ENCODE data around the gene IZUMO3. TPM values are rescaled to one million over a fixed set of nuclear protein-coding genes. Genes with fewer than 3 reads are reported as not detected.
"Not testable (repeated sequence)": the region's sequence is repeated elsewhere in the genome, so short reads cannot be mapped to it uniquely, and the experiment has no call there.

IZUMO3 gene
- total and polyA plus RNA-seq, 2 donors (not counting 1 experiment from before 2014, with no cell fraction given) = not detected

GRCh38 chr9:24582146-24583126 lies 36.7 kb upstream of the IZUMO3 start:
- Mint-ChIP-seq H3K9me3 (ENCODE audit: insufficient read depth) (peaks cover 5% of the 10 kb centered on the region), H3K4me3 (no peak overlapping the region), H3K27me3 (no peaks in the 10 kb centered on the region), H3K4me1 (no peaks in the 10 kb centered on the region), H3K27ac (no peak overlapping the region)
- no peak overlapping the region for H3K27ac ChIP-seq (ENCODE audit: low read length in 2 of 2)
- no peak overlapping the region for H3K4me3 ChIP-seq (ENCODE audit: control extremely low read depth in 1 of 5, extremely low read depth in 1 of 5, insufficient read depth in 1 of 5, low read depth in 2 of 5, low read length in 4 of 5)
- no peak overlapping the region for H3K9ac ChIP-seq (ENCODE audit: low read length)
- no peak for TF ChIP-seq EZH2 (IDR thresholded peaks at IDR 0.05; ENCODE audit: borderline replicate concordance, insufficient read depth, low read depth, low read length, poor library complexity, severe bottlenecking)
- TF ChIP-seq CTCF (IDR thresholded peaks at IDR 0.05) = no peak
- no peaks in the 10 kb centered on the region for H3K27me3 ChIP-seq (replicated peaks in 1 of 4; ENCODE audit: control extremely low read depth in 1 of 4, control insufficient read depth in 3 of 4, insufficient read depth in 4 of 4, low read length in 3 of 4)
- CTCF ChIA-PET = no interaction called here
- H3K79me2 ChIP-seq (ENCODE audit: control insufficient read depth, insufficient read depth, low read length) = no peaks in the 10 kb centered on the region
- POLR2A ChIA-PET = no interaction called here
- no peaks in the 10 kb centered on the region for H4K20me1 ChIP-seq (ENCODE audit: control insufficient read depth, insufficient read depth, low read length, poor library complexity, severe bottlenecking)
- H3K9me3 ChIP-seq (ENCODE audit: control extremely low read depth in 1 of 3, control insufficient read depth in 2 of 3, insufficient read depth in 1 of 3, low read length in 2 of 3) = peaks cover 0 to 3% (median 0%) of the 10 kb centered on the region in 3 donors
- intact Hi-C loops (cut with micrococcal nuclease) = no loop called here
- no peaks in the 10 kb centered on the region for H3K36me3 ChIP-seq (replicated peaks in 1 of 2; ENCODE audit: control extremely low read depth in 1 of 2, control insufficient read depth in 1 of 2, extremely low read depth in 1 of 2, insufficient read depth in 2 of 2, low read length in 1 of 2)
- DNase-seq = no peak
- no peak overlapping the region for H2AFZ ChIP-seq (ENCODE audit: insufficient read depth, low read depth, low read length, poor library complexity, severe bottlenecking)
- H3K4me1 ChIP-seq (ENCODE audit: control insufficient read depth in 2 of 2, insufficient read depth in 2 of 2, low read length in 2 of 2) = no peaks in the 10 kb centered on the region
- WGBS (ENCODE audit: insufficient coverage) = no CpG with 5 or more reads among the region's 6 CpGs
- no peak overlapping the region for H3K4me2 ChIP-seq (replicated peaks; ENCODE audit: low read depth, low read length, poor library complexity, severe bottlenecking)
- ATAC-seq (ENCODE audit: low read depth) = no peak

- H3K27me3 ChIP-seq (replicated peaks in 1 of 4; ENCODE audit: control extremely low read depth in 1 of 4, control insufficient read depth in 3 of 4, insufficient read depth in 4 of 4, low read length in 3 of 4); H4K20me1 ChIP-seq (ENCODE audit: control insufficient read depth, insufficient read depth, low read length, poor library complexity, severe bottlenecking); H3K4me1 ChIP-seq (ENCODE audit: control insufficient read depth in 2 of 2, insufficient read depth in 2 of 2, low read length in 2 of 2); H3K4me2 ChIP-seq (replicated peaks; ENCODE audit: low read depth, low read length, poor library complexity, severe bottlenecking); H3K4me3 ChIP-seq (ENCODE audit: control extremely low read depth in 1 of 5, extremely low read depth in 1 of 5, insufficient read depth in 1 of 5, low read depth in 2 of 5, low read length in 4 of 5); H3K27ac Mint-ChIP-seq; ATAC-seq (ENCODE audit: low read depth); H3K9ac ChIP-seq (ENCODE audit: low read length); H3K9me3 ChIP-seq (ENCODE audit: control extremely low read depth in 1 of 3, control insufficient read depth in 2 of 3, insufficient read depth in 1 of 3, low read length in 2 of 3); DNase-seq; H3K9me3 Mint-ChIP-seq (ENCODE audit: insufficient read depth); H2AFZ ChIP-seq (ENCODE audit: insufficient read depth, low read depth, low read length, poor library complexity, severe bottlenecking); H3K36me3 ChIP-seq (replicated peaks in 1 of 2; ENCODE audit: control extremely low read depth in 1 of 2, control insufficient read depth in 1 of 2, extremely low read depth in 1 of 2, insufficient read depth in 2 of 2, low read length in 1 of 2); H3K27ac ChIP-seq (ENCODE audit: low read length in 2 of 2); H3K27me3 Mint-ChIP-seq; H3K4me3 Mint-ChIP-seq; intact Hi-C loops (cut with micrococcal nuclease); POLR2A ChIA-PET; CTCF ChIA-PET; H3K79me2 ChIP-seq (ENCODE audit: control insufficient read depth, insufficient read depth, low read length); H3K4me1 Mint-ChIP-seq: not testable (repeated sequence)
- WGBS (ENCODE audit: insufficient coverage) = 90% methylated on average over 14 of the region's 21 CpGs
Measured at GRCh38 chr9:24580005-24580404, 34.3 kb upstream of the IZUMO3 start.

All from B cell (primary cell).